ENCODE measurements around the gene FBXO10.
"Not testable (repeated sequence)": the region's sequence is repeated elsewhere in the genome, so short reads cannot be mapped to it uniquely, and the experiment has no call there.

DNA sequence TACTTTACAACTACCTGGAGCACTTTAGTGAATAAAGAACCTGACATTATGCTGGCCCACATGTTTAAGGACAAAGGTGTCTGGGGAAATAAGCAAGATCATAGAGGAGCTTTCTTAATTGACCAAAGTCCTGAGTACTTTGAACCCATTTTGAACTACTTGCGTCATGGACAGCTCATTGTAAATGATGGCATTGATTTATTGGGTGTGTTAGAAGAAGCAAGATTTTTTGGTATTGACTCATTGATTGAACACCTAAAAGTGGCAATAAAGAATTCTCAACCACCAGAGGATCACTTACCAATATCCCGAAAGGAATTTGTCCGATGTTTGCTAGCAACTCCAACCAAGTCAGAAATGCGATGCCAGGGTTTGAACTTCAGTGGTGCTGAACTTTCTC lies 98.7 kb downstream of the FBXO10 start:
- not testable (repeated sequence) for TF ChIP-seq CTCF (conservative IDR thresholded peaks at IDR 0.05; ENCODE audit: low read depth, low read length); BHLHE40 (IDR thresholded peaks at IDR 0.05; ENCODE audit: low read depth, low read length); RAD21 (IDR thresholded peaks at IDR 0.05; ENCODE audit: low read length); RCOR1 (IDR thresholded peaks at IDR 0.05; ENCODE audit: insufficient replicate concordance, low read length); MAZ (IDR thresholded peaks at IDR 0.05; ENCODE audit: borderline replicate concordance, low read depth, low read length)

All from IMR-90 (cell line).